Measurements from ENCODE around the gene ETV4. TPM values are rescaled to one million over a fixed set of nuclear protein-coding genes. Genes with fewer than 3 reads are reported as not detected.

The ETV4 gene
- total and polyA plus RNA-seq, 8 donors, result 0.58 to 4.4 (median 1.4) TPM; not detected in 2

DNA sequence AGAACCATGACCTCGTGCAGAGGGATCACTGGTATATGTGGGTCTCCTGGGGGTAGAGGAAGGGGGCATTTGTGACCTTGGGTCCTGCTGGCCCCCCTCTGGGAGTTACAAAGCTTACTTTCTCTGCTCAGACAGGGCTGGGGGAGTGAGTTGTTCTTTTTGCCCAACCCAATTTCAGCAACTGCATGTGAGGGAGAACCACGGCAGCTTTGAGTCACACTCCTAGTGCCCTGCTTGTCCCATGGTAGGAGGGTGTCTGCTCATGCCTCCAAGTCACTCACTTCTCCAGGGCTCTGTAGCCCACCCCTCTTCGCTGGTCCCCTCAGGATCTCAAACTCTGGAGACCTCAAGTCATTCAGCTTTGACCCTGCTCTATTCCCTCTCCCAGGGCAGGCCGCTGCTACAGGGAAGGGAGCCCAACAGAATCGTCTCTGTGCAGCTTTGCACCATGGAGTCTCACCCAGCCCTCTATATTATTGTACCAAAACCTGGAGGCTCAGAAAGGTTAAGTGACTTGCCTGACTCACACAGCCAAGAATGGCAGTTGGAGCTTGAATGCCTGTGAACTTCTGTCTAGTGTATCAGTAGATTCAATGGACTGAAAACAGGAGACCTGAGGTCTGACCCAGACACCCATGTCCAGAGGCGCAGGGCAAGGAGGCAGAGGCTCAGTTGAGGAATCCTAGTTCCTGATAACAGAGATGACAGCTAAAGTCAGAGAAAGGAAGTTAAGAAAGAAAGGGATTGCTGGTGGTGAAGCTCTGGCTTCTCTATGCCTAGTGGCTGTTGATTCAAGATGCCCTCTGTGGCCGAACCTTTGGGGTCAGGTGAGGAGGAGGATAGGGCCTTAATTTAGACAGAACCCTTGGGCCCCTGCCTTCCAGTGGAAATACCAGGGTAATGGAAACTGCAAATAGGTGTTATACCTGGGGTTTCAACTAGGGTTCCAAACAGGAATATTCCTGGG is 14.6 kb upstream of the ETV4 start:
- TF ChIP-seq POLR2AphosphoS5 (IDR thresholded peaks at IDR 0.05), result no peak
- TF ChIP-seq, protein P1, sequence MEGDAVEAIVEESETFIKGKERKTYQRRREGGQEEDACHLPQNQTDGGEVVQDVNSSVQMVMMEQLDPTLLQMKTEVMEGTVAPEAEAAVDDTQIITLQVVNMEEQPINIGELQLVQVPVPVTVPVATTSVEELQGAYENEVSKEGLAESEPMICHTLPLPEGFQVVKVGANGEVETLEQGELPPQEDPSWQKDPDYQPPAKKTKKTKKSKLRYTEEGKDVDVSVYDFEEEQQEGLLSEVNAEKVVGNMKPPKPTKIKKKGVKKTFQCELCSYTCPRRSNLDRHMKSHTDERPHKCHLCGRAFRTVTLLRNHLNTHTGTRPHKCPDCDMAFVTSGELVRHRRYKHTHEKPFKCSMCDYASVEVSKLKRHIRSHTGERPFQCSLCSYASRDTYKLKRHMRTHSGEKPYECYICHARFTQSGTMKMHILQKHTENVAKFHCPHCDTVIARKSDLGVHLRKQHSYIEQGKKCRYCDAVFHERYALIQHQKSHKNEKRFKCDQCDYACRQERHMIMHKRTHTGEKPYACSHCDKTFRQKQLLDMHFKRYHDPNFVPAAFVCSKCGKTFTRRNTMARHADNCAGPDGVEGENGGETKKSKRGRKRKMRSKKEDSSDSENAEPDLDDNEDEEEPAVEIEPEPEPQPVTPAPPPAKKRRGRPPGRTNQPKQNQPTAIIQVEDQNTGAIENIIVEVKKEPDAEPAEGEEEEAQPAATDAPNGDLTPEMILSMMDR (IDR thresholded peaks at IDR 0.05), result no peak
- TF ChIP-seq POLR2A (IDR thresholded peaks at IDR 0.05), result no peak
- no peak for TF ChIP-seq EP300 (IDR thresholded peaks at IDR 0.05)
- no peak overlapping the region for H3K27ac ChIP-seq

DNA sequence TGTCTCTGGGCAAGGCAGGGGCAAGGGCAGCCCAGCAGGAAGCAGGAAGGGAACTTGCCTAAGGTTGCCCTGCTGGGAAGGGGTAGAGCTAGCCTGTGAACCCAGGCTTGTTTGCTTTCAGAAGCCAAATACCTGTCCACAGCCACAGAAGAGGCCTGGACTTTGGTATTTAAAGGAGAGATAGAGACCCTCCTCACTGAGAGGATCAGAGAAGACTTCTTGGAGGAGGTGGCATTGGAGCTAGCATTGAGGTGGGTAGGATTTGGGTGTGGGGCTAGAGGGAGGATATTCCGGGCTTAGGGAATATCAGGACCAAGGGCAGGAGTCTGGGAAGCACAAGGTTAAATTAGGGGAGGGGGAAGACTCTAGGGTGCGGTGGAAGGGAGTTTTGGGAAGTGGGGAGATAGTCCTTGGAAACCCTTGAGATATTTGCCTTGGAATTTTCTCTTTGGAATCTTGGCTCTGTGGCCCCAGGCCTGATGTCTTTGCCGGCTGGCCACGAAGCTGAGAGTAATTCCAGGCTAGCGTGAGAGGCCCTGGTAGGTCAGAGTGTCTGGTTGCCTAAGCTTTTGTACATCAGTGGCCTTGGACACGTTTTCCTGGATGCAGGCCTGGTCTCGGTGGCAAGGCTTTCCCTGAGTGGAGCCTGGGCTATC is 13.1 kb upstream of the ETV4 start:
- WGBS, 5 donors, result 80 to 86% (median 84%) methylated on average over 7 of the region's 7 CpGs
- intact Hi-C loops (cut with DNase I; ENCODE audit: low total_unique reads), result no loop called here
- H3K27ac ChIP-seq, result no peak overlapping the region

More for the DNA sequence above, 14.6 kb upstream of the ETV4 start:
- Histone ChIP-seq H3K4me3 (no peak overlapping the region), H3K4me1 (peaks cover 0 to 14% (median 4%) of the 10 kb centered on the region in 4 donors), H3K9me3 (no peaks in the 10 kb centered on the region), H3K27me3 (peaks cover 0 to 40% (median 0%) of the 10 kb centered on the region in 3 donors), H3K36me3 (no peaks in the 10 kb centered on the region)
- 83 to 95% (median 85%) methylated on average over 6 to 7 of the region's 7 CpGs for WGBS, 5 donors
- no peak for DNase-seq
- intact Hi-C loops (cut with DNase I; ENCODE audit: low total_unique reads), result no loop called here

DNA sequence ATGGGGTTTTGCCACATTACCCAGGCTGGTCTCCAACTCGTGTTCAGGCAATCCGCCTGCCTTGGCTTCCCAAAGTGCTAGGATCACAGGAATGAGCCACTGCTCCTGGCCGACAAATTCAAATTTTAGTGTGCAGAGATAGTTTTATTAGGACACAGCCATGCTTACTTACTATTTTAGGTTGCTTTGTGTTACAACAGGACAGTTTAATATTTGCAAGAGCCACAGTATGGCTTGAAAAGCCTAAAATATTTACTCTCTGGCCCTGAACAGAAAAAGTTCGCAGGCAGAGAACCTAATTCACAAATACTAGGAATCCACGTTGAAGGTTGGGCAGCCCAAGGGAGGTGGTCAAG is 12.6 kb upstream of the ETV4 start:
- intact Hi-C loops (cut with DNase I; ENCODE audit: low total_unique reads), result no loop called here
- no peak overlapping the region for H3K27ac ChIP-seq
- WGBS, 5 donors, result 82 to 89% (median 83%) methylated on average over 5 of the region's 5 CpGs

More for the DNA sequence above, 13.1 kb upstream of the ETV4 start:
- no peak for DNase-seq
- Histone ChIP-seq H3K4me1 (peaks cover 0 to 14% (median 4%) of the 10 kb centered on the region in 4 donors), H3K4me3 (no peak overlapping the region), H3K36me3 (no peaks in the 10 kb centered on the region), H3K27me3 (peaks cover 0 to 35% (median 0%) of the 10 kb centered on the region in 3 donors), H3K9me3 (no peaks in the 10 kb centered on the region)
- TF ChIP-seq POLR2A (IDR thresholded peaks at IDR 0.05) (no peak), POLR2AphosphoS5 (IDR thresholded peaks at IDR 0.05) (no peak), EP300 (IDR thresholded peaks at IDR 0.05) (no peak)
- TF ChIP-seq, protein P1 (IDR thresholded peaks at IDR 0.05), result no peak

DNA sequence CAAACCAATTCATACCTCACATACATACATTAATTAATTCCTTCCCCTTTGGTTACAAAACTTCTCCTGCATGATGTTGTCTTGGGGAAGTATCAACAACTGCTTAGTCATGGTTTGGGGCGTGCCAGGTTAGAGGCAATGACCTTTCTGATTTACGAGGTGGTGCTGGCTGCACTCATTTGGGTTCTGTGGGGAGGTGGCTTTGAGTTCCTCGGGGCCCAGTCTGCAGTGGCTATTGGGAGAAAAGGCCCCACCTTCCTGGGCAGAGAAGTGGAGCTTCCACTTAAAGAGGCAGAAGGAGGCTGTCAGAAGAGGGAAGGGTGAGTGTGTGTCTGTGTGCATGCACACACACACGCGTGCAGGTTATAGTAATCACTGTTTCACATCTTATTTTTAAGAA is 10.2 kb upstream of the ETV4 start:
- Histone ChIP-seq H3K9me3 (no peaks in the 10 kb centered on the region), H3K36me3 (no peaks in the 10 kb centered on the region), H3K27ac (no peak overlapping the region), H3K27me3 (peaks cover 0 to 35% (median 0%) of the 10 kb centered on the region in 3 donors), H3K4me1 (peaks cover 0 to 15% (median 3%) of the 10 kb centered on the region in 4 donors), H3K4me3 (no peak overlapping the region)
- TF ChIP-seq POLR2A (IDR thresholded peaks at IDR 0.05), result no peak
- peak in 1 of 3 donors; percentile 26 for TF ChIP-seq POLR2AphosphoS5 (IDR thresholded peaks at IDR 0.05)
- WGBS, 5 donors, result 35 to 45% (median 42%) methylated on average over 5 of the region's 5 CpGs
- intact Hi-C loops (cut with DNase I; ENCODE audit: low total_unique reads), result no loop called here
- DNase-seq, result peak; percentile 52 to 79

More for the DNA sequence above, 12.6 kb upstream of the ETV4 start:
- DNase-seq, result no peak
- Histone ChIP-seq H3K4me3 (no peak overlapping the region), H3K27me3 (peaks cover 0 to 36% (median 0%) of the 10 kb centered on the region in 3 donors), H3K36me3 (no peaks in the 10 kb centered on the region), H3K4me1 (peaks cover 0 to 14% (median 4%) of the 10 kb centered on the region in 4 donors), H3K9me3 (no peaks in the 10 kb centered on the region)
- TF ChIP-seq EP300 (IDR thresholded peaks at IDR 0.05), result no peak
- no peak for TF ChIP-seq POLR2A (IDR thresholded peaks at IDR 0.05)
- TF ChIP-seq, protein P1 (IDR thresholded peaks at IDR 0.05), result no peak
- TF ChIP-seq POLR2AphosphoS5 (IDR thresholded peaks at IDR 0.05), result no peak
